Activated CD8-positive, alpha-beta T cell treated with anti-CD3 and anti-CD28 coated beads, Interleukin-2, amount 10 ng/mL, durations not matched to agents 7 days and 5 days (primary cell): ENCODE data around the gene ZBTB24. TPM values are rescaled to one million over a fixed set of nuclear protein-coding genes. Genes with fewer than 3 reads are reported as not detected.

Experiments used
- ATAC-seq: fragments of 150-1000 bp; cut with Tn5 transposase; one replicate; pipeline ENCODE4 v1.10.0; 2021; ENCODE audit warnings: moderate library complexity
- CTCF ChIA-PET: fragments of 350-600 bp; sonication (Branson Sonifier 250); formaldehyde crosslinking; loops from one replicate; lab custom pipeline; 2021; ENCODE audit warnings: antibody characterized with exemption; lab: Charles Lee
- POLR2A ChIA-PET: fragments of 350-600 bp; sonication (Branson Sonifier 250); formaldehyde crosslinking; loops from one replicate; lab custom pipeline; 2021; ENCODE audit warnings: antibody characterized with exemption; lab: Charles Lee
- DNase-seq: peaks from one replicate; pipeline ENCODE4 v3.0.0-alpha.2; 2020
- H3K27ac Mint-ChIP-seq: one replicate; pipeline ENCODE4 v1.8.0; 2021; ENCODE audit warnings: mild to moderate bottlenecking, mixed read lengths
- H3K27me3 Mint-ChIP-seq: one replicate; pipeline ENCODE4 v1.8.0; 2021; ENCODE audit warnings: low read depth, mixed read lengths
- H3K36me3 Mint-ChIP-seq: one replicate; pipeline ENCODE4 v1.8.0; 2021; ENCODE audit warnings: low read depth, mixed read lengths
- H3K4me1 Mint-ChIP-seq: one replicate; pipeline ENCODE4 v1.8.0; 2021; ENCODE audit warnings: low read depth, mixed read lengths
- H3K4me3 Mint-ChIP-seq: one replicate; pipeline ENCODE4 v1.8.0; 2021; ENCODE audit warnings: mild to moderate bottlenecking, mixed read lengths
- H3K9me3 Mint-ChIP-seq: one replicate; pipeline ENCODE4 v1.8.0; 2022; ENCODE audit warnings: mixed read lengths; ENCODE audit not compliant: insufficient read depth
- total RNA-seq, 2 experiments: library from RNA; stranded (reverse); gene quantifications; one replicate each; pipeline ENCODE4 v1.2.3, GENCODE V29; 2021

The ZBTB24 gene
- total RNA-seq, 2 experiments from 2014 or later = 16.0 to 16.3 TPM

GRCh38 chr6:109441069-109441816, 41.8 kb downstream of the ZBTB24 start:
- Mint-ChIP-seq H3K9me3 (no peaks in the 10 kb centered on the region), H3K4me3 (peak overlapping the region; percentile 90), H3K36me3 (peaks cover 30% of the 10 kb centered on the region), H3K4me1 (peaks cover 29% of the 10 kb centered on the region), H3K27ac (peak overlapping the region; percentile 82), H3K27me3 (no peaks in the 10 kb centered on the region)
- POLR2A ChIA-PET = interaction anchor here (0.6 to 5.7 kb wide), 12 partner anchors 7 to 539 kb away, joined by 3 to 72 read pairs (median 5); partner anchors contain the start of genes CD164, CEP57L1, MICAL1 and ZBTB24
- DNase-seq (peak; percentile 47), ATAC-seq (peak; percentile 24)
- CTCF ChIA-PET = interaction anchor here (0.9 to 2.9 kb wide), 11 partner anchors 10 to 264 kb away, joined by 3 to 24 read pairs (median 9); partner anchors contain the start of genes CD164 and MICAL1

GRCh38 chr6:109440331-109441068, 42.5 kb downstream of the ZBTB24 start, which contains the start of the genes PPIL6 and SMPD2:
TSS of gene PPIL6 (minus strand) at chr6:109440628. CDS start at chr6:109440590, 38 bp downstream.
TSS of gene SMPD2 (plus strand) at chr6:109440724. CDS start at chr6:109441122, 398 bp downstream.
- ChIA-PET CTCF (interaction anchor here (0.7 to 2.9 kb wide), 10 partner anchors 10 to 253 kb away, joined by 3 to 24 read pairs (median 9); partner anchors contain the start of genes AK9, CD164 and MICAL1), POLR2A (interaction anchor here (0.6 to 5.7 kb wide), 9 partner anchors 8 to 538 kb away, joined by 3 to 72 read pairs (median 5); partner anchors contain the start of genes CD164, CEP57L1 and MICAL1)
- peak; percentile 82 for DNase-seq
- Mint-ChIP-seq H3K4me1 (peaks cover 29% of the 10 kb centered on the region), H3K27ac (peak within 1 kb of the TSS; percentile 82), H3K36me3 (peaks cover 25% of the 10 kb centered on the region), H3K27me3 (no peaks in the 10 kb centered on the region), H3K4me3 (peak within 1 kb of the TSS; percentile 90), H3K9me3 (no peaks in the 10 kb centered on the region)
- ATAC-seq = peak; percentile 88

GRCh38 chr6:109436041-109436440, 47.0 kb downstream of the ZBTB24 start:
- Mint-ChIP-seq H3K4me1 (peaks cover 3% of the 10 kb centered on the region), H3K9me3 (no peaks in the 10 kb centered on the region), H3K27me3 (peaks cover 18% of the 10 kb centered on the region), H3K4me3 (no peak overlapping the region), H3K36me3 (no peaks in the 10 kb centered on the region), H3K27ac (no peak overlapping the region)
- DNase-seq = no peak
- no peak for ATAC-seq
- ChIA-PET POLR2A (interaction anchor here (1.2 kb wide), 1 partner anchor 62 kb away, joined by 3 read pairs; no protein-coding TSS in a partner anchor), CTCF (interaction anchor here (1.1 to 1.3 kb wide), 3 partner anchors 51 to 250 kb away, joined by 3 to 4 read pairs (median 4); no protein-coding TSS in a partner anchor)

GRCh38 chr6:109434456-109434855, 48.6 kb downstream of the ZBTB24 start:
- H3K4me1 Mint-ChIP-seq = no peaks in the 10 kb centered on the region
- no peak overlapping the region for H3K27ac Mint-ChIP-seq
- ChIA-PET POLR2A (no interaction called here), CTCF (interaction anchor here (1.3 kb wide), 1 partner anchor 246 kb away, joined by 4 read pairs; no protein-coding TSS in a partner anchor)
- H3K4me3 Mint-ChIP-seq = no peak overlapping the region
- peaks cover 23% of the 10 kb centered on the region for H3K27me3 Mint-ChIP-seq
- DNase-seq (no peak), ATAC-seq (no peak)
- H3K36me3 Mint-ChIP-seq = no peaks in the 10 kb centered on the region
- H3K9me3 Mint-ChIP-seq = no peaks in the 10 kb centered on the region

- ATAC-seq (no peak), DNase-seq (peak; percentile 14)
- H3K27me3 Mint-ChIP-seq = peaks cover 27% of the 10 kb centered on the region
- H3K36me3 Mint-ChIP-seq = no peaks in the 10 kb centered on the region
- ChIA-PET POLR2A (no interaction called here), CTCF (interaction anchor here (2.8 kb wide), 1 partner anchor 241 kb away, joined by 9 read pairs; no protein-coding TSS in a partner anchor)
- no peak overlapping the region for H3K4me3 Mint-ChIP-seq
- no peak overlapping the region for H3K27ac Mint-ChIP-seq
- H3K4me1 Mint-ChIP-seq = peaks cover 2% of the 10 kb centered on the region
- no peaks in the 10 kb centered on the region for H3K9me3 Mint-ChIP-seq
These were observed 53.5 kb downstream of the ZBTB24 start for GRCh38 chr6:109429496-109429895.

- H3K4me1 Mint-ChIP-seq = peaks cover 2% of the 10 kb centered on the region
- DNase-seq = peak; percentile 1
- ChIA-PET POLR2A (no interaction called here), CTCF (interaction anchor here (1.5 to 2.8 kb wide), 2 partner anchors 45 to 241 kb away, joined by 3 to 9 read pairs; no protein-coding TSS in a partner anchor)
- no peak overlapping the region for H3K4me3 Mint-ChIP-seq
- no peak overlapping the region for H3K27ac Mint-ChIP-seq
- H3K36me3 Mint-ChIP-seq = no peaks in the 10 kb centered on the region
- H3K27me3 Mint-ChIP-seq = peaks cover 27% of the 10 kb centered on the region
- ATAC-seq = no peak
- H3K9me3 Mint-ChIP-seq = no peaks in the 10 kb centered on the region
These were observed 54.0 kb downstream of the ZBTB24 start for GRCh38 chr6:109428889-109429477.

- no peaks in the 10 kb centered on the region for H3K9me3 Mint-ChIP-seq
- ChIA-PET CTCF (no interaction called here), POLR2A (no interaction called here)
- DNase-seq = no peak
- no peaks in the 10 kb centered on the region for H3K36me3 Mint-ChIP-seq
- peaks cover 7% of the 10 kb centered on the region for H3K27me3 Mint-ChIP-seq
- no peak for ATAC-seq
- H3K4me3 Mint-ChIP-seq = no peak overlapping the region
- H3K27ac Mint-ChIP-seq = no peak overlapping the region
- H3K4me1 Mint-ChIP-seq = peaks cover 2% of the 10 kb centered on the region
These were observed 58.1 kb downstream of the ZBTB24 start for GRCh38 chr6:109424946-109425345.

GRCh38 chr6:109421184-109421583, 61.8 kb downstream of the ZBTB24 start:
- ChIA-PET POLR2A (no interaction called here), CTCF (no interaction called here)
- Mint-ChIP-seq H3K4me3 (no peak overlapping the region), H3K27ac (no peak overlapping the region), H3K27me3 (no peaks in the 10 kb centered on the region), H3K36me3 (no peaks in the 10 kb centered on the region), H3K9me3 (no peaks in the 10 kb centered on the region), H3K4me1 (peaks cover 2% of the 10 kb centered on the region)
- no peak for DNase-seq
- no peak for ATAC-seq

- Mint-ChIP-seq H3K36me3 (no peaks in the 10 kb centered on the region), H3K27ac (no peak overlapping the region), H3K27me3 (no peaks in the 10 kb centered on the region), H3K9me3 (no peaks in the 10 kb centered on the region), H3K4me1 (peaks cover 2% of the 10 kb centered on the region), H3K4me3 (no peak overlapping the region)
- no peak for ATAC-seq
- ChIA-PET CTCF (no interaction called here), POLR2A (no interaction called here)
- no peak for DNase-seq
These were observed 62.3 kb downstream of the ZBTB24 start for GRCh38 chr6:109420751-109421150.

GRCh38 chr6:109417646-109418045, 65.4 kb downstream of the ZBTB24 start:
- no peaks in the 10 kb centered on the region for H3K4me1 Mint-ChIP-seq
- CTCF ChIA-PET = interaction anchor here (1.9 kb wide), 1 partner anchor 35 kb away, joined by 6 read pairs; no protein-coding TSS in a partner anchor
- H3K9me3 Mint-ChIP-seq = no peaks in the 10 kb centered on the region

More at GRCh38 chr6:109417646-109418045, 65.4 kb downstream of the ZBTB24 start:
- POLR2A ChIA-PET = no interaction called here
- H3K27me3 Mint-ChIP-seq = peaks cover 2% of the 10 kb centered on the region
- H3K27ac Mint-ChIP-seq = no peak overlapping the region
- no peak overlapping the region for H3K4me3 Mint-ChIP-seq
- ATAC-seq (no peak), DNase-seq (no peak)
- H3K36me3 Mint-ChIP-seq = no peaks in the 10 kb centered on the region
